Renal cortex interstitium (tissue), 15 donors: Measurements from ENCODE around the gene PRSS56. TPM values are rescaled to one million over a fixed set of nuclear protein-coding genes. Genes with fewer than 3 reads are reported as not detected.

Experiments used
- DNase-seq, 11 donors: peaks; one replicate each; pipeline ENCODE4 v3.0.0-alpha.2; 2013; ENCODE audit warnings: low read depth in 9 of 11, low spot score in 4 of 11; ENCODE audit errors: extremely low read depth in 1 of 11
- long read RNA-seq, 16 experiments: transcript quantifications; one replicate each; lab custom pipeline, GENCODE V29; 2026
- polyA plus RNA-seq, 3 donors: library from polyadenylated mRNA; unstranded; fragments of 120-200 nt; gene quantifications; one replicate each; pipeline ENCODE4 v1.2.1, GENCODE V29; 2013; ENCODE audit not compliant: insufficient read length in 3 of 3

PRSS56 gene
- polyA plus RNA-seq, result under 1 TPM in 2 of 3 donors, not detected in 1; 0.09 to 0.83 TPM
- long read RNA-seq, donor 1, result 0 reads
- long read RNA-seq, donor 2, result 0 reads
- long read RNA-seq, donor 3, result 0 reads
- long read RNA-seq, donor 4, result 0 reads
- long read RNA-seq, donor 5, result 0 reads
- long read RNA-seq, donor 6, result 0 reads
- long read RNA-seq, donor 7, result 0 reads
- long read RNA-seq, donor 8, result 0 reads
- long read RNA-seq, donor 9, result 0 reads
- long read RNA-seq, donor 10, result 0 reads
- long read RNA-seq, donor 11, result 0 reads
- long read RNA-seq, donor 12, result 0 reads
- long read RNA-seq, donor 13, result 0 reads
- long read RNA-seq, donor 14, result 0 reads
- long read RNA-seq, donor 15, result 0 reads
- long read RNA-seq, donor 16, result 0 reads

GRCh38 chr2:232519581-232520438 is at the start of gene PRSS56:
TSS of gene PRSS56 (plus strand) at chr2:232520388. CDS start at chr2:232520599, 211 bp downstream.
- no peak for DNase-seq

- DNase-seq, result peak in 6 of 11 donors; percentile 19 to 61 (median 43)
These were observed 46.7 kb upstream of the PRSS56 start for GRCh38 chr2:232473467-232473890.

- DNase-seq, result no peak
These were observed 44.1 kb upstream of the PRSS56 start for GRCh38 chr2:232476045-232476444.

GRCh38 chr2:232476791-232477190 is 43.4 kb upstream of the PRSS56 start:
- DNase-seq, result no peak

- no peak for DNase-seq
These were observed 42.3 kb upstream of the PRSS56 start for GRCh38 chr2:232477751-232478510.

- no peak for DNase-seq
These were observed 41.4 kb upstream of the PRSS56 start for GRCh38 chr2:232478571-232479340.

- no peak for DNase-seq
These were observed 40.6 kb upstream of the PRSS56 start for GRCh38 chr2:232479341-232480200.

- DNase-seq, result no peak
These were observed 39.7 kb upstream of the PRSS56 start for GRCh38 chr2:232480201-232481190.

GRCh38 chr2:232481322-232482140 is 38.7 kb upstream of the PRSS56 start:
- no peak for DNase-seq

- DNase-seq, result no peak
These were observed 37.6 kb upstream of the PRSS56 start for GRCh38 chr2:232482301-232483238.

GRCh38 chr2:232483311-232483922 is 36.8 kb upstream of the PRSS56 start:
- no peak for DNase-seq

GRCh38 chr2:232483923-232484627 is 36.1 kb upstream of the PRSS56 start:
- DNase-seq, result no peak

- DNase-seq, result no peak
These were observed 35.4 kb upstream of the PRSS56 start for GRCh38 chr2:232484628-232485347.
